NK-92 (cell line): ENCODE measurements around the gene MEDAG.

Experiments
- DNase-seq: peaks from one replicate; lab custom pipeline; 2025; ENCODE audit not compliant: unreplicated experiment; lab: John Stamatoyannopoulos, UW

Gene MEDAG

DNA sequence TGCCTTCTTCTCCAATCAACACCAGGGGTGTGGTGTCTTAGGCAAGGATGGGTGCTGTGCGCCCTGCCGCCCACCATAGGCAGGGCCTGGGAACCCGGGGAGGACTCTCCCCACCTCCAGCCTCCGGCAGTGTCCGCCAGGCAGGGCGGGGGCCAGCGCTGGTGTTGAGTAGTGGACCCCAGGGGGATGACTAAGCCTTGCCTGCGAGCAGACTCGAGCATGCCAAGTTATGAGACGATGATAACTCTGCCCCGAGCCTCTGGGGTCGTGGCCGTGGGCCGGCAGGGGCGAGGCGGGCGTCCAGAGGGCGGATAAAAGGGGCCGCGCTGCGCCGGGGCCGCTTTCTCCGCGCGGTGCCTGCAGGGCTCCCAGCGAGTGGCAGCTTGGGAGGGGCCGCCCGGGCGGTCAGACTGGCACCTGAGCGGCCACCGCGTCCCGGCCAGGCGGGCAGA is at the start of gene MEDAG:
Gene MEDAG, plus strand, starts transcription at position 340 of the 452 bp plus-strand sequence. CDS start 245 bp downstream, outside the sequence.
- DNase-seq = no peak

DNA sequence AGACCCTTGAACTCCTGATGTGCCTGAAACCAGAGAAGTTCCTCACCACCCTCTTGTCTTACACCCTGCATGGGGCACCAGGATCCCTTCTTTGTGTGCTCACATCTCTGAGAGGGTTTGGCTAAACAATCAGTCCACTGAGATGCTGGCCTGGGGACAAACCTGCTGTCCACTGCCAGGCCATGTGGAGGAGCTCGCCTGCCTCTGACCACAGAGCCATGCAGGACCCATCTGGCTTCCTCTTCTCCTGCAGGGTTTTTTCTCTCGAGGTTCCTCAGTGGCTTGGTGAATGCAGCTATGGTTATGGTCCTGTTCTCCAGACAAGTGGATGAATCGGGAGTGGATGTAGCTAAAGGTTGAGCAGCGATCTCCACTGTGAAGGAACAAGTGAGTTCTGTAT is 49.1 kb upstream of the MEDAG start:
- DNase-seq = no peak

GRCh38 chr13:30857636-30858035 is 48.4 kb upstream of the MEDAG start:
- DNase-seq = no peak

DNA sequence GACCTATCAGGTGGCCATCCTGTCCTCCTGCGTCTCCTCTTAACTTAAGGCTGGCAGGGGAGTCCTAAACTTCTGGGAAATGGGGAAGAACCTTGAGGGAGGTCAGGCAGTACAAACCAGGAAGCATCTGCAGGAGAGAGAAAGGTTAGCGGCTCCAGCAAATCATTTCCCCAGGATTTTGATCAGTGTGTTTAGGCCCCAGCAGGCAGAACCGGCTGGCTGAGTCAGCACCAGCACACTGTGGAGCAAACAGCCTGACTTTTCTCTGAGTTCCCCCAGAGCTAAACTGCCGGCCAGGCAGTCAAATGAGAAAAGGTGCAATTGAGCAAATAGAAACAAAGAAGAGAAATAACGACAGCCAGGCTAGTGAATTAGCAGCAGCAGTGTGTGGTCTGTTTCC is 46.7 kb upstream of the MEDAG start:
- no peak for DNase-seq

DNA sequence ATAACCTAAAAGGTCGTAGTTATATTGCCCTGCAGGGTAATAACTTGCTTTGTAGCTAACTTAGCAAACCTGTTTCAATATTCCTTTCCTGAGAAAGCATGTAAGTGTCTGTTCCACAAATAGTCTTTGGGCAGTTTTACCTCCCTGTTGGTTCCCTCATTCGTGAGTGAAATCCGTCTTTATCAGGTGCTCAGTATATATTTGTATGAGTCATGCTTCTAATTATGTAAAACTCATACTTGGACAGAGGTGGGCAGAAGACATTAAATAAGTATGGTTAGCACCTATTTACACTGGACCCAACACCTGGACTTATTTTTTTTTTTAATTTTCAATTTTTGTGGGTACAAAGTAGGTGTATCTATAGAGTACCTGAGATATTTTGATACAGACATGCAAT is 44.9 kb upstream of the MEDAG start:
- DNase-seq = no peak

GRCh38 chr13:30861836-30862467 is 44.1 kb upstream of the MEDAG start:
- DNase-seq = no peak

- no peak for DNase-seq
Observed at GRCh38 chr13:30862707-30863106, 43.4 kb upstream of the MEDAG start.

- DNase-seq = no peak
Observed at GRCh38 chr13:30863231-30863630, 42.8 kb upstream of the MEDAG start.

DNA sequence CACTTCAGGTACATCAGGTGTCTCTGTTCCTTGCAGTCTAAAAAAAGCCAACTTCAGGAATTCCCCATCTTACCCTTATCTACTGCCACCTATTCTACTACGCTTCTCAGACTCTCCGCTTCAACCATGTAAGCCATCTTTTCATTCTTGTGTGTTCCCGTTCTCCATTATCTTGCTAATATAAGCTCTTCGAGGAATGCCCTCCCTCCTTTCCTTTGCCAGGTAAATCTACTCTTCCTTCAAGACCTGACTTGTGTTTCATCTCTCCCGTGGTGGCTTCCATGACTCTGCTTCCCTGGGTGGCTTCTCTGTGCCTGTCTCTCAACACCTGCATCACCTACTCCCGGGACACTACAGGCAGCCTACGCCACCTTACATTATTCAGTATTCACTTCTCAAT is 42.3 kb upstream of the MEDAG start:
- DNase-seq = no peak

DNA sequence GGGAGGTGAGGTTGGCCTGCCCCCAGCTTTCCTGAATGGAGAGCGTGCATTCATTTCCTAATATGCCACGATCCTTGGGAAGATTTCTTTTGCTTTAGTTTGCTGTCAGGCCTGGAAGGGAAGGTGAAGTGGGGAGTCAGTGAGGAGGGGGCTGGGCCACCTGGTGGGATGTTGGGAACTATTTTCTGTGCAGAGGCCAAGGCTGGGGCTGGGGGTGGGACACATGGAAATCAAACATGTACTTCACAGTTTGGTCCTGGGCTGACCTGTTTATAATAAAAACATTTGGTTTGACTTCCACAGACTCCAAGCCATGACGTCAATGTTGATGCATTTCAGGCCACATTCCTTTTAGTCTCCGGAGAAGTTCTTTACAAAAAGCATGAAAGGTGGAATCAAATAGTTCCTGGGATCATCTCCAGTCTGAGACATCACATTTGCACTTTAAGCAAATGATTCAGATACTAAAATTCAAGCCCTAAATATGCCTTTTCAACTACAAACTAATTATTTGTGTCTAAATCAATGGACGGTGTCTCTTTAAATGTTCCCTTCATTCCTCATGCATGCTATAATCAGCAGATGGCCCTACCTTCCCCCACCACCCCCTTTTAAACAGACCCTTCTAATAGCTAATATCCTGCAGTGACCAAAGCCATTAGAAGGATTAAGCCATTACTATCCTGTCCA is 41.5 kb upstream of the MEDAG start:
- no peak for DNase-seq

- no peak for DNase-seq
Observed at GRCh38 chr13:30865123-30866049, 40.7 kb upstream of the MEDAG start.

- no peak for DNase-seq
Observed at GRCh38 chr13:30866677-30867076, 39.4 kb upstream of the MEDAG start.

GRCh38 chr13:30867089-30867669 is 38.9 kb upstream of the MEDAG start:
- no peak for DNase-seq

- no peak for DNase-seq
Observed at GRCh38 chr13:30868799-30869470, 37.1 kb upstream of the MEDAG start.

DNA sequence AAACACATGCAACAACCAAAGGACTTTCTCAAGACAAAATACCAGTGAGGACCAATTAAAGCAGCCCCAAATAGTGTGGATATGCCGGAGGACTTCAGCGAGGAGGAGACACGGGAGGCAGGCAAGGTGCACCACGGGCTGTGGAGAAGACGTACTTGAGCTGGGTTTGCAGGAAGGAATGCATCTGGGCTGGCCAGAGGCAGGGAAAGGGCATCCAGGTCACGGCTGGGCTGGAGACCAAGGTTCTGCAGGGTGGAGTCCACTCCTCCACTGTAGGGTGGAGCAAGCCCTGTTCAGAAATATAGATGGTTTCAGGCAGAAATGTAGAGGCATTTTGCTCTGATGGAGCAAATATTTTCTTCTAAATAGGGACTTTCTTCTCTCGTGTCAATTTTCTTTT is 36.6 kb upstream of the MEDAG start:
- DNase-seq = no peak

DNA sequence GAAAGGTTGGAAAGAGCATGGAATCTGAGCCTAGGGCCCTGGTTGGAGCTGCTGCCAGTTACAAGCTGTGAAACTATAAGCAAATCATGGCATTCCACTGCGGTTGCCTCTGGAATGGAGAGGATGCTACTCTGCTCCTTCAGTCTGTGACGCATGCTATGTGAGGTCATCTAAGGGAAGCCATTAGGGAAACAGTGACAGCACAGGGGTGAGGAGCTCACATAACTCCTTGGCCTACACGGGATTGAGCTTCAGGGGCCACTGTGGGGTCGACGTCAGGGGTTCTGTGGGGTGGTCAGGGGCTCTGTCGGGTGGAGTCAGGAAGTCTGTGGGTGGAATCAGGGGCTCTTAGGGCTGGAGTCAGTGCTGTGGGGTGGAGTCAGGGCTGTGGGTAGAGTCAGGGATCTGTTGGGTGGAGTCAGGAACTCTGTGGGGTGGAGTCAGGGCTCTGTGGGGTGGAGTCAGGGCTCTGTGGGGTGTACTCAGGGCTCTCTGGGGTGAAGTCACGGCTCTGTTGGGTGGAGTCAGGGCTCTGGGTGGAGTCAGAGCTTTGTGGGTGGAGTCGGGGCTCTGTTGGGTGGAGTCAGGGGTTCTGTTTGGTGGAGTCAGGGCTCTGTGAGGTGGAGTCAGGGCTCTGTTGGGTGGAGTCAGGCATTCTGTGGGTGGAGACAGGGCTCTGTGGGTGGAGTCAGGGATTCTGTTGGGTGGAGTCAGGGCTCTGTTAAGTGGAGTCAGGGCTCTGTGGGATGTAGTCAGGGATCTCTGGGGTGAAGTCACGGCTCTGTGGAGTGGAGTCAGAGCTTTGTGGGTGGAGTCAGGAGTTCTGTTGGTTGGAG is 35.8 kb upstream of the MEDAG start:
- DNase-seq = no peak

GRCh38 chr13:30870916-30871587 is 35.0 kb upstream of the MEDAG start:
- DNase-seq = no peak

DNA sequence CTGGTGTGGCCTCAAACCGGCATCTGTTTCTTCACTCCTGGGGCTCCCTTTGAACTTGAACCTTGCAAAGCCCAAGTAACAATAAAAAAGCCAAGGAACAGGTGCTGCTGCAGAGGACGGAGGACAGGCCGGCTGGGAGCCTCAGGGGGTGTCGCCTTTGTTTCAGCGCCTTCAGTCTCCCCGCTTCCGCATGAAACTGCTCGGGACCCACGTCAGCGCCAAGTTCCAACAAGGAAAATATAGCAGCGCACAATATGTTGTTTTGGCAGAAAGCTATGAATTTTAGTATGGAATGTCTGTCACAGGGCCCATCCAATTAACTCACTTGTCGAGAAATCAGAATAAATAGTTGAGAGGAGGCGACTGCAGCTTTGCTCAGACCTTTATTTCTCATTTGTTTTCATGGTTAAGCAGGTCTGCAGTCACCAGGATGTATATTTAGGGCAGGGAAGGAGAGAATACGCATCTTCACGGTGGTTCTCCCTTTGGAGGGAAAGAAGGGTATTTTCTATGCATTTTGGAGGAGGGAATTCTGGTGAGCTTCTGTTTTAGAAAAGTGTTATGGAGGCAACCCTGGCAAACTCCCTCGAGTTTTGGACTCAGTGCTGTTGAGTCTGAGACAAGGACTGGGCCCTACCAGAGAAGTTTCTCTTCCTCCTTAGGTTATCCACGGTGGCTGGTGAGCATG is 34.3 kb upstream of the MEDAG start:
- no peak for DNase-seq

GRCh38 chr13:30872276-30872594 is 33.8 kb upstream of the MEDAG start:
- DNase-seq = no peak
